GM12891 (cell line): ENCODE results near the gene TOMM22.

Experiments
- POLR2A ChIP-seq: IDR thresholded peaks from 2 replicates; pipeline ENCODE4 v1.6.1; 2011; ENCODE audit warnings: low read depth, low read length, control low read depth
- POLR2AphosphoS5 ChIP-seq: IDR thresholded peaks from 2 replicates; pipeline ENCODE4 v1.6.1; 2011; ENCODE audit warnings: low read depth, low read length, control low read depth
- POU2F2 ChIP-seq: IDR thresholded peaks from 2 replicates; pipeline ENCODE4 v1.6.1; 2011; ENCODE audit warnings: low read depth, mild to moderate bottlenecking, control low read depth, low read length, moderate library complexity

DNA sequence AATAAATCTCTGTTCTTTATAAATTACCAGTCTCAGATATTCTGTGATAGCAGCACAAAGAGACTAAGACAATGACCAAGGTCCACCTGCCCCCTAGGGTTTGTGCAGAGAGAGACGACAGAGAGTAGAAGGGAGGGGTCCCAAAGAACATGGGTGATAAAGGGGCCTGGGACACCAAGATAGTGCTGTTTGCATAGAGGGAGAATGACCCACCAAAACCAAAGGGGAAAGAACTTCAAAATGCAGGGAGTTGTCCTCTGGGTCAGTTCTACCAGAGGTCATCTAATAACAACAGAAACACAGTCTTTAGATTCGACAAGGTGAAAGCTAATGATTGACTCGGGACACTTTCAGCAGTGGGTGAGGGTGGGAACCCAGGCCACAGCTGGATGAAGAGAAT is 49.2 kb upstream of the TOMM22 start:
- TF ChIP-seq POLR2AphosphoS5 (no peak), POLR2A (no peak), POU2F2 (no peak)
